UCSD-AML1 (cell line): Measurements from ENCODE around the gene TIAM2.

Source experiments
- DNase-seq: peaks from one replicate; lab custom pipeline; 2025; ENCODE audit not compliant: unreplicated experiment; lab: John Stamatoyannopoulos, UW

Gene TIAM2

GRCh38 chr6:155122199-155122950 lies 127.3 kb downstream of the TIAM2 start:
- DNase-seq, result no peak

GRCh38 chr6:155123520-155123919 lies 128.4 kb downstream of the TIAM2 start:
- no peak for DNase-seq

GRCh38 chr6:155125906-155126305 lies 130.8 kb downstream of the TIAM2 start:
- DNase-seq, result no peak

DNA sequence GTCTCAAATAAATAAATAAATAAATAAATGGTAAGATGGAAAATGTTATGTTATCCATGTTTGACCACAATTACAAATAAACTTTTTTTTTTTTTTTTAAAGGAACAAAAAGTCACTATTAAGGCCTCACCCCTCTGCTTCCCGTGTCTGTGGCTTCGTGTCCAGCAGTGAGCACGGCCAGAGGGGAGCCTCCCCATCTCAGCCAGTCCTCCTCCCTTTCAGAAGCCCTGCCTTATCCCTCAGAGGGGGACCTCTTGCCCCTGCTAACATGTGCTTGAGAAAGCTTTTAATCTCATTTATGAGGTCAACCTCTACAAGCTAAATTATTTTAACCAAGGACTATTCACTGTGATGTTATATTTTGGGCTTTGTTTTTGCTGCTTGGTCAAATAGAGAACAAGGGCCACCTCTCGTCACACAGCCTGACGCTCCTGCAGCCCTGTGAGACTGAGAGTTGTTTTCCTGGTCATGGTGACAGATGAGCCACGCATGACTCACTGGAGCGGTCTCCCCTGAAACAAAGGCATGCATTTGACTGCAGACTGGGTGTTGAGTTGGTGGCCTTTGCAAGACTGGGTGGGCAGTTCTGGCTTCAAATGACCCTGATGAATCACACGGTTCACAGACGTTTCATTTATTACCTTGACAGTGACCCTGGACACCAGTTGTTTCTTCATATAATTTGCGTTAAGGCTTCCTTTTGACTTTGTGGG lies 131.8 kb downstream of the TIAM2 start:
- DNase-seq, result no peak

DNA sequence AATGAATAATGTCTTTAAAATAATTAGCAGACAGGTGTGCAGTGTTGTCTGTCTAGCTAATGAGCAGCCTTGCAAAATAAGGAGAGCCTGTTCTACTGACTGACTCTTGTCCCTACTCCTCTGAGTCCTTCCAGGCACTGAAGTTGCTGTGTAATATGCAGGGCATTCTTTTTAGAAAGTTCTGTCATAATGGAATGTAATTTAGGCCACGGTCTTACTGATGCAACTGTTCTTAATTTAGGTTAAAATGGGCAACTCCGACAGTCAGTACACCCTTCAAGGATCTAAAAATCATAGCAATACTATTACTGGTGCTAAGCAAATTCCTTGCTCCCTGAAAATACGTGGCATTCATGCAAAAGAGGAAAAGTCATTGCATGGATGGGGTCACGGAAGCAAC lies 133.9 kb downstream of the TIAM2 start:
- no peak for DNase-seq

DNA sequence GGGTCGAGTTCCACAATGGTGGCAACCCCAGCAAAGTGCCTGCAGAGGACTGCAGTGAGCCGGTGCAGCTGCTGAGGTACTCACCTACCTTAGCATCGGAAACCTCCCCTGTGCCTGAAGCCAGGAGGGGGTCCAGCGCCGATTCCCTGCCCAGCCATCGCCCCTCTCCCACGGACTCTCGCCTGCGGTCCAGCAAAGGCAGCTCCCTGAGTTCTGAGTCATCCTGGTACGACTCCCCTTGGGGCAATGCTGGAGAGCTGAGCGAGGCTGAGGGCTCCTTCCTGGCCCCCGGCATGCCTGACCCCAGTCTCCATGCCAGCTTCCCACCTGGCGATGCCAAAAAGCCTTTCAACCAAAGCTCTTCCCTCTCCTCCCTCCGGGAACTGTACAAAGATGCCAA lies 134.6 kb downstream of the TIAM2 start:
- DNase-seq, result no peak

DNA sequence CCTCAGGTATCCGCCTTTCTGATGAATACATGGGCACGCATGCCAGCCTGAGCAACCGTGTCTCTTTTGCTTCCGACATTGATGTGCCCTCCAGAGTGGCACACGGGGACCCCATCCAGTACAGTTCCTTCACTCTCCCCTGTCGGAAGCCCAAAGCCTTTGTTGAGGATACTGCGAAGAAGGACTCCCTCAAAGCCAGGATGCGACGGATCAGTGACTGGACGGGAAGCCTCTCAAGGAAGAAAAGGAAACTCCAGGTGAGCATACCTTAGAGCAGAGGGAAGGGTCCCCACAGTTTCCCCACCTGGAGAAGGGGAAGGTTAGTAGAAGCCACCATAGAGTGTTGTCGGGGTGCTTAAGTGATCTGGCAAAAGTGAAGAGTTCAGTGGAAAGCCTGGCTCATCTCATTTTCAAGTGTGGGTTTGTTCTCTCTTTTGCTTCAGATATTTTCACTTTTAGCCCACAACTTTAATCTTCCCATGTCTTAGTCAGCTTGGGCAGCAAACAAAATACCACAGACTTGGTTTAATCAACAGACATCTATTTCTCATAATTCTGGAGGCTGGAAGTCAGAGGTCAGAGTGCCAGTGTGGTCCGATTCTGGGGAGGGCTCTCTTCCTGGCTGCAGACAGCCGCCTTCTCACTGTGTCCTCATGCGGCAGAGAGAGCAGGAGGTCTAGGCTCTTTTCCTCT lies 135.2 kb downstream of the TIAM2 start:
- DNase-seq, result no peak

GRCh38 chr6:155132617-155133016 lies 137.5 kb downstream of the TIAM2 start:
- no peak for DNase-seq

DNA sequence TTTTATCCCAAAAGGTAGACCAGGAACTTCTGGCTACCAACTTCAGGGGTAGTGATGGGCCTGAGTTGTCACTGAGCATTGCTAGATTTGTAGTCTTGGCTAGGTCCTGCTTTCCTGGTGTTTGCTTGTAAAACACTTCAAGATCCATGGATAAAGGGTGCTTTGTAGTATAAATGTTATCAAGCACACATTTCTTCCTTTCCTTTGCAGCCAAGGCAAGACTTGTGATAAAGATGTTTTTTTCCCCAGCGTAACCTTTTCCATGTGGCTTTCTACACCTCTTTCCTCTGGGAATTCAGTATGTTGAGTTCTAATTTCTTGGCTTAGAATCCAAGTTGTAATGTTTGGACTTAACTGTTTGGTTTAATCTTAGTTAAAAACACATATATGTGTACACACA lies 145.9 kb downstream of the TIAM2 start:
- no peak for DNase-seq

GRCh38 chr6:155141512-155141911 lies 146.4 kb downstream of the TIAM2 start:
- no peak for DNase-seq

- DNase-seq, result no peak
Measured at GRCh38 chr6:155142168-155143028, 147.3 kb downstream of the TIAM2 start.

- no peak for DNase-seq
Measured at GRCh38 chr6:155143029-155143577, 148.0 kb downstream of the TIAM2 start.

GRCh38 chr6:155143578-155144106 lies 148.5 kb downstream of the TIAM2 start:
- DNase-seq, result no peak

- DNase-seq, result no peak
Measured at GRCh38 chr6:155146205-155146604, 151.1 kb downstream of the TIAM2 start.

GRCh38 chr6:155147958-155148663 lies 153.0 kb downstream of the TIAM2 start:
- DNase-seq, result no peak

- DNase-seq, result no peak
Measured at GRCh38 chr6:155150967-155151671, 156.0 kb downstream of the TIAM2 start.

DNA sequence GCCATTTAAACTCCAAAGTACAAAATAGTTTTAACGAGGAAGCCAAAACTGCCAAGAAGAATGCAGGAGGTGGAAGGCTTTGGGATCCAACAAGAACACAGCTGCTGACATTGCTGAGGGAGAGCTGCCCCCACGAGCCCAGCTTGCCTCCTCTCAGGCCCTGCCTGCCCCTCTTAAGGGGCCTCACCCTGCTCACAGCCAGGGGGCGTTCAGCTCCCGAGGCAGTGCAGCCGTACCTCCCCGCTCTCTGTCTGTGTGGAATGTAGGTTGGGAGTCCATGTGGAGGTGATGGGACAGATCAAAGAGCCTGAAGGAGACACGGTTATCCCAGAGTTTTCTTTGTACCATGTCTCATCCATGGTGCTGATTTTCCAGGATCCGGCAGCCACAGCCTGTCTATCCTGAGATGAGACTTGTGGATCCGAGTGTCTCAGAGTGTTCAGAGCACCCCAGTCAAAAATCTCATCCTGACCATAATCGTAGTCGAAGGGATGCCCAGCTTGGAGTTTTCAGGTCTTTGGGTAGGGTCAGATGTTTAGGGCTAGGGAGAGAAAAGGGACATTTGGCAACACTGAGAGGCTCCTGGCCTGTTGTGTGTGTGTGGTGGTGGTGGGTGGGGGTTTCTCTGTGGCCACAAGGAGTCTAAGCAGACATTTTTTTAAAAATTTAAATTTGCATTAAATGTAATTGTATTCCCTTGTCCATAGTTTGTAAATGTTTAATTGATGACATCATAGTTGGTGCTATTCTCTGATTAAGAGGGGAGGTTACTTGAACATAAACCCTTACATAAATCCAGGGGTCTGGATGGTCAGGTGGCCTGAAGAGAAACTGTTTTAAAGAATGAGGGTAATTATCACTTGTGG lies 157.3 kb downstream of the TIAM2 start:
- no peak for DNase-seq

GRCh38 chr6:155154158-155154830 lies 159.2 kb downstream of the TIAM2 start:
- no peak for DNase-seq
